Testis (tissue), 2 donors: ENCODE data around the gene TMEM9.

ENCODE experiments used
- POLR2A ChIP-seq: fragments of 450-650 bp; IDR thresholded peaks from one replicate; pipeline ENCODE4 v1.6.1; 2017; ENCODE audit warnings: antibody characterized with exemption, mild to moderate bottlenecking, moderate library complexity
- TF ChIP-seq, protein P1 (sequence below), 3 experiments: fragments of 450-650 bp in 2 of 3; fragments of 200-600 bp in 1 of 3; sonication (generic) in 1 of 3; IDR thresholded peaks; one replicate each; pipeline ENCODE4 v1.5.1; 2016 to 2019; ENCODE audit warnings: antibody characterized with exemption in 3 of 3, mild to moderate bottlenecking in 2 of 3, moderate library complexity in 1 of 3

DNA sequence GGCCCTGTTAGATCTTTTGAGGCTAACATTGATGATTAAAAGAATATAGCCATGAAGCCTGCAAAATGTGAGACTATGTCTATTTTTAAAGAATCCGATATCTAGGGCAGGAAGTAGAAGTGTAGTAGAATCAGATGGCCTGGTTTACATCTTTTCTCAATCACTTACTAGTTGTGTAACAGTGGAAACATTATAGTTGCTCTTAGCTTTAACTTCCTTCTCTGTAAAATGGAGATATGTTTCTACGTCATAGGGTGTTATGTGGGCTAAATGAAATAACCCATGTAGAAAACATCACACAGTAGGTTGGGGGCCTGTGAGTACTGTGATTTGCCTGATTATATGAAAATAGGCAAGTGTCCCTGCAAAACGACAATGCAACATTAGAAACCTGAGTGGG, 31.9 kb upstream of the TMEM9 start:
- TF ChIP-seq, protein P1, sequence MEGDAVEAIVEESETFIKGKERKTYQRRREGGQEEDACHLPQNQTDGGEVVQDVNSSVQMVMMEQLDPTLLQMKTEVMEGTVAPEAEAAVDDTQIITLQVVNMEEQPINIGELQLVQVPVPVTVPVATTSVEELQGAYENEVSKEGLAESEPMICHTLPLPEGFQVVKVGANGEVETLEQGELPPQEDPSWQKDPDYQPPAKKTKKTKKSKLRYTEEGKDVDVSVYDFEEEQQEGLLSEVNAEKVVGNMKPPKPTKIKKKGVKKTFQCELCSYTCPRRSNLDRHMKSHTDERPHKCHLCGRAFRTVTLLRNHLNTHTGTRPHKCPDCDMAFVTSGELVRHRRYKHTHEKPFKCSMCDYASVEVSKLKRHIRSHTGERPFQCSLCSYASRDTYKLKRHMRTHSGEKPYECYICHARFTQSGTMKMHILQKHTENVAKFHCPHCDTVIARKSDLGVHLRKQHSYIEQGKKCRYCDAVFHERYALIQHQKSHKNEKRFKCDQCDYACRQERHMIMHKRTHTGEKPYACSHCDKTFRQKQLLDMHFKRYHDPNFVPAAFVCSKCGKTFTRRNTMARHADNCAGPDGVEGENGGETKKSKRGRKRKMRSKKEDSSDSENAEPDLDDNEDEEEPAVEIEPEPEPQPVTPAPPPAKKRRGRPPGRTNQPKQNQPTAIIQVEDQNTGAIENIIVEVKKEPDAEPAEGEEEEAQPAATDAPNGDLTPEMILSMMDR (IDR thresholded peaks at IDR 0.05), result no peak
- TF ChIP-seq POLR2A, result no peak
